DND-41 (cell line): ENCODE data around the gene CCSER2.

Source experiments
- CTCF ChIP-seq: IDR thresholded peaks from 2 replicates; pipeline ENCODE4 v1.5.1; 2012; ENCODE audit warnings: borderline replicate concordance, low read length, moderate library complexity, mild to moderate bottlenecking; ENCODE audit not compliant: poor library complexity, severe bottlenecking; ENCODE audit errors: extremely low read depth
- EZH2 ChIP-seq: IDR thresholded peaks from 3 replicates; pipeline ENCODE4 v1.6.1; 2012; ENCODE audit warnings: borderline replicate concordance, low read depth, mild to moderate bottlenecking, moderate library complexity, low read length, inconsistent platforms; ENCODE audit not compliant: severe bottlenecking

GRCh38 chr10:84388148-84388547, 59.8 kb downstream of the CCSER2 start:
- TF ChIP-seq CTCF (no peak), EZH2 (no peak)
